GM21717 (cell line): ENCODE results near the gene ASTN1.

ENCODE experiments used
- ATAC-seq: cut with Tn5 transposase; IDR thresholded peaks from one replicate; pipeline ENCODE4 v1.9.1; 2021; ENCODE audit warnings: mild to moderate bottlenecking, moderate library complexity; ENCODE audit not compliant: unreplicated experiment

Gene ASTN1

DNA sequence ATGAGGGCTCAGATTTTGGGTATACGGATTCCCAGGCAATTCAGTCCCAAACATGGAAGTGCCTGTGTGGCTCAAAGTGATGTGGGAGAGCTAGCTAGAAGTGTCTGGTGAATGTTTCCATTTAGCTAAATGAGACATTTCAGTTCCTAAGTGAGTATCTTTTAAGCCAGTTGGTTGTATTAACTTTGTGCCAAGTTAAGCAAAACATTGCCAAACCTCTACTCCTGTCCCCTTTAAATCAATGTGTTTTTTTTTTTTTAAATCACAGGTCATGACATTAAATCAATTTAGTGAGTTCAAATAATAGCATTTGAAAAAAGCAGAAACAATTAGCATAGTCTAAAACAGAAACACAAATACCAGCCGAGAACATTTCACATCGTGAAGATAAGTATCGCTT lies 230.1 kb downstream of the ASTN1 start:
- ATAC-seq = no peak

GRCh38 chr1:176932114-176933104 lies 232.1 kb downstream of the ASTN1 start:
- no peak for ATAC-seq

GRCh38 chr1:176931526-176931925 lies 233.0 kb downstream of the ASTN1 start:
- ATAC-seq = no peak

GRCh38 chr1:176926330-176927086 lies 238.0 kb downstream of the ASTN1 start:
- no peak for ATAC-seq

DNA sequence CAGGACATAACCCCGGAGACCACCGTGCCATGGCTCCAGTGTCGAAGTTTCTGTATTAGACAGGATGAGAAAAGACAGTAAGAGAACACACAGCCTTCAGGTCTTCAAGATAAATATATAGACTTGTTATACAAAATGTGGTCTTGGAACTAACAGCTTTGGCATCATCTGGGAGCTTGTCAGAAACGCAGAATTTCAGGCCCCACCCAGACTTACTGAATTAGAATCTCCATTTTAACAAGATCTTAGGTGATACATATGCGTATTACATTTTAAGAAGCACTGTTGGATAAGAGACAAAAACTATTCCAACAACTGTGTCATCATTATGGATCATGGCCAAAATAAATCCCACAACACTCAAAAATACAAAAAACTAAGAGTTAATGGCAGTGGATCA lies 239.3 kb downstream of the ASTN1 start:
- ATAC-seq = no peak

DNA sequence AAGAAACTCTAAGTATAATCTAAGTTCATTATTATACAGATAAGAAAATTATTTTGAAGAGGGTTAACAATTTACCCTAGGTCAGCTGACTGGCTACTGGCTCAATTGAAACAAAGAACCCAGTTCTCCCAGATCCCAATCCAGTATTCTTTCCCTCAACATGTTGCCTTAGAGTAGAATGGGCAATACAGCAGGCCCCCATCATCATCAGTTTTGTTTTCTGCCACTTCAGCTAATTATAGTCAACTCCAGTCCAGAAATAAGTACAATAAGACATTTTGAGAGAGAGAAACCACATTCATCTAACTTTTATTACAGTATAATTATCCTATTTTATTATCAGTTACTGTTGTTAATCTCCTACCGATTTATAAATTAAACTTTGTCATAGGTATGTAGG lies 241.2 kb downstream of the ASTN1 start:
- no peak for ATAC-seq

- ATAC-seq = no peak
Measured at GRCh38 chr1:176919386-176920378, 244.8 kb downstream of the ASTN1 start.

DNA sequence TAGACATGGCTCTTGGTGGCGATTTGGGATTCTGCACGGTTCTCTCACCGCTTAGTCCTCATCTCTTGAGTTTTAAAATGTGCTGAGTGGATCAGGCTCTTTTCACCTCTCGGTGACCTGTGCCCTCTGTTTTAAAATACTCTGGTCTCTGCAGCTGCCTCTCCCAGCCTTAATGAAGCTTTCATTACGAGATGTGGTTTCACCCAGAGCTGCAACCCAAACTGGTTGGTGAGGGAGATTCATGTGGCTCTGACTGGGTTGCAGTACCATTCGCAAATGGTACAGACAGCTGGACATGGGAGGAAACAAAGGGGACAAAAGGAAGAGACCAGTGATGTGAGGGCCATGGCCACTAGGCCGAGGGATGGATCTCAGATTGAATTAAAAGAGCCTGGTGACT lies 258.9 kb downstream of the ASTN1 start:
- ATAC-seq = no peak

DNA sequence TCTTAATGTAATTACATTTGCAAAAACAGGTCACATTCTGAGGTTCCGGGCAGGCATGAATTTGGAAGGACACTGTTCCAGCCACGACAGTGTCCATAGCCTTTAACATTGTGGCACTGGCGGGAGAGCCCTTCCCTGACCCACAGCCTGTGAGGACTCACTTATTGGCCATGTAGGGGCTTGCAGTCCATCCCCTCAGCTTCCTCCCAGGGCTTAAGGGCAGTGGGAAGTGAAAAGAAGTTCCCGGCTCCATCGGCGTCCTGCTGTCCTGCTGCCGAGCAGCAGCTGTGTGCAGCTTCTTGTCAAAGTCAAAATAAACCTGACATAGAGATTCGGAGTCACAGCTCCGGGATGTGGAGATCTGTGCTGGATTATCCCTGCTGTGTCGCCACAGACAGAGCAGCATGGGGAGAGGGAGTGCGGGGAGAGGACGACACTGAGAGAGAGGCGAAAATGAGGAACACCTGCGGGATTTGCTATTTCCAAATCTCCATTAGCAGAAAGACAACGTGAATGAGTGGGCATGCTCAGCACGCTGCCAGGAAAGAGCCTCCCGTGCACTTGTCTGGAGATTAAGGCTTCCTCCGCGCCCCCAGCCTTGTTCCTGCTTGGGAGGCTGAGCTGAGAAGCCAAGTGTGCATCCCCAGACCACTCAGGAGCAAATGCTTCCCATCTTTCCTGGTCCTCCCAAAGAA lies 260.3 kb downstream of the ASTN1 start:
- ATAC-seq = no peak

GRCh38 chr1:176903474-176903873 lies 261.0 kb downstream of the ASTN1 start:
- no peak for ATAC-seq

DNA sequence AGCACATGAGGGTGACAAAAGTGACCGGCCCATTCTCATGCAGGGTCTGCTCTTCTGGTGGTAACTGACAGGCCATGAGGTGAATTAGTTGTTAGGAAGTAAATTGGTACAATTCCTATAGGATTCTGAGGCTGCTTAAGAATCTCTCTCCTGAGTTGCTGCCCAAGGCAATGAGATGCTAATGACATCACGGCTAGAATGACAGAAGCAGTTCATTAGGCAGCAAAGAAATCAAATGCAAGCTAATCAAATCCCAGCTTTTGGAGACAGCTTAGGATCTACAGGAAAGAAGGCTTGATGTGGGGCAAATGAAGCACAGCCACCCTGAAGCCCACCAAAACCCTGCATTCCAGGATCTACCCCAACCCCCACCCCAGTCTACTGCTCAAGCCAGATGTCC lies 265.2 kb downstream of the ASTN1 start:
- no peak for ATAC-seq

GRCh38 chr1:176897350-176898236 lies 266.9 kb downstream of the ASTN1 start:
- ATAC-seq = peak; percentile 55

- ATAC-seq = no peak
Measured at GRCh38 chr1:176896216-176896615, 268.3 kb downstream of the ASTN1 start.

DNA sequence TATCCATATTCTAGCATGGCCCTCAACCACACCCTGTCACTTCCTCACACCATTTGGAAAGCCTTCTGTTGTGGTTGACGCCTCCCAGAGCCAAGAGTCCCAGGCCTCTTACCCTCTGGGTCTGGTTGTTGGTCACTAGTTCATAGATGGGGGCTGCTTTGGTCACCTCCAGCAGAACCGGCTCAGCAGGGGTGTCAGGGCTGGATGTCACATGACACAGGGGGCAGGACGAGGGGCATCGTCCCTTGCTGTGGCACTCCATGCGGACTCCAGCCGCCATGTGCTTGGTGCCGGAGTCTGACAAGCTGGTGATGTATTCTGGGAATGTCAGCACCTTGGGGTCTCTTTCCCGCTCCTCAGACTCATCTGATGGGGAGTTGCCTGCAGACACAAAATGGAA lies 270.1 kb downstream of the ASTN1 start:
- ATAC-seq = no peak

- no peak for ATAC-seq
Measured at GRCh38 chr1:176893625-176894352, 270.7 kb downstream of the ASTN1 start.

- ATAC-seq = no peak
Measured at GRCh38 chr1:176888471-176889032, 276.0 kb downstream of the ASTN1 start.

- ATAC-seq = no peak
Measured at GRCh38 chr1:176885751-176886150, 278.8 kb downstream of the ASTN1 start.

DNA sequence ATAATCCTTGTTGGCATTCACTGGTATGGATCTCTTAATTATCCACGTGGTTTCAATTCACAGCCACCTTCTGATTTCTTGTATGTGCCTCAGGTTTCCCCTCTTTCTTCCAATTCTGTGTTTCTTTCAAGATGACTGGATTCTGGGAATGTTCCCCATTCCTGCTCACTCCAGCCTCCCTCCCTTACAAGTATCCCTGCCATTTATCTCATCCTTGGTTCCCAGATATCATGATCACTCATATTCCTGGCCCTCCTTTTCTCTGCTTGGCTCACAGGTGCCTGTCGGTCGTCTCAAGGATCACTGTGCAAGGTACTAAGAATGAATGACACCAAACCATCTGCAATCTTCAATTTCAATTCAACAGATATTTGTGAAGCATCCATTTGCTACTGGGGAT lies 279.2 kb downstream of the ASTN1 start:
- ATAC-seq = no peak
